T-helper 17 cell (primary cell): ENCODE data around the gene FADS3. TPM values are rescaled to one million over a fixed set of nuclear protein-coding genes. Genes with fewer than 3 reads are reported as not detected.

ENCODE experiments used
- ATAC-seq: fragments of 150-1000 bp; cut with Tn5 transposase; 2 replicates; pipeline ENCODE4 v1.10.0; 2021; ENCODE audit warnings: mild to moderate bottlenecking, moderate library complexity
- DNase-seq, 3 donors: peaks; one replicate each; pipeline versions ENCODE4 v3.0.0 to v3.0.0-alpha.2; 2020 to 2021
- H3K9me3 ChIP-seq: one replicate; pipeline ENCODE4 v1.7.0; 2013; ENCODE audit warnings: low read length, mild to moderate bottlenecking; ENCODE audit not compliant: control insufficient read depth, poor library complexity, severe bottlenecking
- H3K27ac Mint-ChIP-seq: one replicate; pipeline ENCODE4 v1.8.0; 2022; ENCODE audit warnings: mild to moderate bottlenecking, moderate library complexity, mixed read lengths
- H3K27me3 Mint-ChIP-seq: one replicate; pipeline ENCODE4 v1.8.0; 2022; ENCODE audit warnings: mixed read lengths
- H3K36me3 Mint-ChIP-seq: one replicate; pipeline ENCODE4 v1.8.0; 2022; ENCODE audit warnings: low read depth, mixed read lengths
- H3K4me1 Mint-ChIP-seq: one replicate; pipeline ENCODE4 v1.8.0; 2022; ENCODE audit warnings: mild to moderate bottlenecking, mixed read lengths
- H3K4me3 Mint-ChIP-seq: one replicate; pipeline ENCODE4 v1.8.0; 2022; ENCODE audit warnings: mild to moderate bottlenecking, moderate library complexity, mixed read lengths
- total RNA-seq, 4 donors: library from RNA in 2 of 4; stranded (reverse) in 2 of 4; gene quantifications; one replicate each; pipeline ENCODE4 v1.2.3 and lab custom pipeline; 2022 to 2026

Gene FADS3
- total RNA-seq, 2 donors from 2014 or later = 8.5 to 14.5 TPM

GRCh38 chr11:61900251-61900650 is 8.9 kb upstream of the FADS3 start:
- H3K4me3 Mint-ChIP-seq = no peak overlapping the region
- peaks cover 5% of the 10 kb centered on the region for H3K4me1 Mint-ChIP-seq
- H3K27me3 Mint-ChIP-seq = peaks cover 13% of the 10 kb centered on the region
- ATAC-seq (no peak), DNase-seq (no peak)
- no peaks in the 10 kb centered on the region for H3K36me3 Mint-ChIP-seq
- H3K9me3 ChIP-seq = no peaks in the 10 kb centered on the region
- H3K27ac Mint-ChIP-seq = no peak overlapping the region

DNA sequence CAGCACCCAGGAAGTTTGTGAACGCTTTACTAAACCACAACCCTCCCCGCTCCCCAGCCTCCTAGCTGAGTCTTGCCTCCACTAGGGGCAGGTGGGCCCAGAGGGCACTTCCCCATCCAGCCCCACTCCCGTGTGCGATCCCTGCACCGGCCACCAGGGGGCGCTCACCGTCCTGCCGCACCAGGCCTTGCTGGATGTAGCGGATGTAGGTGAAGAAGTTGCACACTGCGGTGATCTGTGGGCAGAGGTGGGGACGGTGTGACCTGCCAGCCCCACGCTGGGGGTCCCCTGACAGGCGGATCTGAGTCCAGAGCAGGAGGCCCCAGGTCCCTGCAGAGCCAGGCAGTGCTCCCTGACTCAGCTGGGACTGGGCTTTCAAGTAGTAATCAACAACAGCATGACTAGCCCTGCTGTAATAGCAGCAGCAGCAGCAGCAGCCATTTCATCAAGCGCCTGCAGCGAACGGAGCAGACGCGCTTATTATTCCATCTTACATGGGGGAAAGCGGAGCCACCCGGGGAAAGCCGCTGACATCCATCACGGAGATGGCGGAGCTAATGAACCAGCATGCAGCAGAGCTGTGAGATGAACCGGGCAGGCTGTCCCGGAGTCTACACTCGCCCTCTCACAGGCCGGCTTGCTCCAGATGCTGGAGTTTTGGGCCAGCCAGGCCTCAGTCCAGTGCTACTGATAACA is 7.9 kb upstream of the FADS3 start:
- peaks cover 13% of the 10 kb centered on the region for H3K27me3 Mint-ChIP-seq
- DNase-seq = peak; percentile 85 to 96 (median 85)
- peak; percentile 97 for ATAC-seq
- no peaks in the 10 kb centered on the region for H3K36me3 Mint-ChIP-seq
- peak overlapping the region; percentile 68 for H3K27ac Mint-ChIP-seq
- no peaks in the 10 kb centered on the region for H3K9me3 ChIP-seq
- H3K4me3 Mint-ChIP-seq = peak overlapping the region; percentile 63
- peaks cover 5% of the 10 kb centered on the region for H3K4me1 Mint-ChIP-seq

DNA sequence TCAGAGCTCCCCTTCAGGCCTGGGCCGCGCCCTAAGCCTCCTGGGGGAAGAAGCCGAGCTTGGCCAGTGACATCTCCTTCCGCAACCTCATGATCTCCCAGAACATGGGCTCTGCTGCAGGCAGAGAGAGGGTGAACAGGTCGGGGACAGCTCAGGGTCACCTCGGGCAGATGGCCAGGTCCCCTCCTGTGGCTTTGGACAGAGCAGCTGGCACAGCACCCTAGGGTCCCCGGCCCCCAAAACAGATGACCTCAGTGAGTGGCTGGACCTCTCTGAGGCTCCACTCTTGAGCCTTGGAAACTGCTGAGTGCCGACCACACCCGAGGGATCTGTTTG is 6.9 kb upstream of the FADS3 start:
- Mint-ChIP-seq H3K27me3 (peaks cover 5% of the 10 kb centered on the region), H3K27ac (peak overlapping the region; percentile 68), H3K36me3 (no peaks in the 10 kb centered on the region), H3K4me3 (no peak overlapping the region), H3K4me1 (peaks cover 5% of the 10 kb centered on the region)
- DNase-seq (no peak), ATAC-seq (no peak)
- H3K9me3 ChIP-seq = no peaks in the 10 kb centered on the region

DNA sequence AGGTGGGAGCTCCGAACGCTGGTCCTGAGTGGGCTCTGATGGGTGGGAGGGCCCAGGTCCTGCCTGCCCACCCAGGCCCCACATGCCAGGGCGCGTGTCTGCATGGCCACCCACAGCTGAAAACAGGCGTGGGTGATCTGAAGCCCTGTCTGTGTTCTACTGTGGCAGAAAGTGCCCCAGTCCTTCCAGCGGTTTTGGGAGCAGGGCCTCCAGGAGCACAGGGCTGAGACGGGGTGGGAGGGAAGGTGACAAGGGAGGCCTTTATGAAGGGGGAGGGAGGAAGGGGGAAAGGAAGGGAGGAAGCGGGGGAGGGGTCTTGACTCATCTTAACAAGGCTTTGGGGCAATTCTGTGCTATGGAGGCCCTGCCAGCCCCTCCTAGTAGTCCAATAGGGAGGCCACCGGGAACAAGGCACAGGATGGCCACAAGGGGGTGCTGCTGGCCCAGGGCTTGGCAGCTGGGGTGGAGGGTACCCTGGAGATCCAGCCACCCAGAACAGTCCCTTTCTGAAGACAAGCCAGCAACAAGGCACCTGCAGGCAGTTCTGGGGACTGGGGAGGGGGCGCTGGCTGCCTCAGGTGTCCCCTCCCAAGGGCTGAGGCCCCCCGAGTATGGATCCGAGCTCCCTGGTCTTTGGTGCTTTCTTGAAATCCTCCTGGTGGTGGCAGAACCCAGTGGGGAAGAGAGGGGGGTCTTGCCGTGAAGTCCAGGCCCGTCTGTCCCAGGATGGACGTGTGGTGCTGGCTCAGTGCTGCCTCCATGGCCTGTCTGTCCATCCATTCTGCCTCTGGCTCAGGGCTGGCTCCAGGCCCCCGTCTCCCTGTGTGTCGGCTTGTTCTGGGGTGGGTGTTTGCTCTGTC is 6.3 kb upstream of the FADS3 start:
- peaks cover 5% of the 10 kb centered on the region for H3K4me1 Mint-ChIP-seq
- peak overlapping the region; percentile 68 for H3K27ac Mint-ChIP-seq
- DNase-seq (peak; percentile 57 to 77 (median 58)), ATAC-seq (peak; percentile 65)
- H3K4me3 Mint-ChIP-seq = no peak overlapping the region
- no peaks in the 10 kb centered on the region for H3K36me3 Mint-ChIP-seq
- H3K9me3 ChIP-seq = no peaks in the 10 kb centered on the region
- no peaks in the 10 kb centered on the region for H3K27me3 Mint-ChIP-seq

DNA sequence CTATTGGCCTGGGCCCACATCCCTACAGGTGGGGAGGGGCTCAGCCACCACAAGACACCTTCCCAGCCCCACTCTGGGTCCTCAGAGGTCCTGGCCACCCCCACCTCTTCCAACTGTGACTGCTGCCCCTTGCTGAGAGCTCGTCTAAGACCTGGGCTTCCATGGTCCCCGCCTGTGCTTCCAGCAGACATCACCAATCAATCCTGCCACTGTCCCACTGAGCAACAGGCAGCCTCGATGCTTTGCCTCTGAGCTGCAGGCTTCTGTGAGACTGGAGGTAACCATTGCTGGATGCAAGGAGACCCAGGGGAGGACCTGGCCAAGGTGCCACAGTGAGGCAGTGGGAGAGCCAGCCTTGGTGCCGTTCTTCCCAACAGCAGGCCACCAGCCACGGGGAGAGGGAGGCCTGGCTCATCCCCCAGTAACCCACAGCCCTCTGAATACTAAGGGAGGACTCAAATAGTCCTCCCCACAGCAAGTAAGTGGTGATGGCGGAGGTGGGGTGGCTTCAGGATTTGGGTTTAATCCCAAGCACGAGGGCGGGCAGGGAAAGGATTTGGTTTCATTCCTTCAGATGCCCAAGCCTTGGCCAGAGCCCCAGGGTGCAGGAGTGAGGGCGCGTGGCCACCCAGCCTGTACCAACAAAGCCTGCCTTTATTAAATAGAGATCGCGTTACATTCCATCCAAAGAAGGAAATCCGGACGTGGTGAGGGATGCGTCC is 5.5 kb upstream of the FADS3 start:
- no peaks in the 10 kb centered on the region for H3K9me3 ChIP-seq
- Mint-ChIP-seq H3K36me3 (no peaks in the 10 kb centered on the region), H3K27me3 (no peaks in the 10 kb centered on the region), H3K4me1 (peaks cover 5% of the 10 kb centered on the region), H3K4me3 (no peak overlapping the region), H3K27ac (no peak overlapping the region)
- DNase-seq (no peak), ATAC-seq (no peak)

DNA sequence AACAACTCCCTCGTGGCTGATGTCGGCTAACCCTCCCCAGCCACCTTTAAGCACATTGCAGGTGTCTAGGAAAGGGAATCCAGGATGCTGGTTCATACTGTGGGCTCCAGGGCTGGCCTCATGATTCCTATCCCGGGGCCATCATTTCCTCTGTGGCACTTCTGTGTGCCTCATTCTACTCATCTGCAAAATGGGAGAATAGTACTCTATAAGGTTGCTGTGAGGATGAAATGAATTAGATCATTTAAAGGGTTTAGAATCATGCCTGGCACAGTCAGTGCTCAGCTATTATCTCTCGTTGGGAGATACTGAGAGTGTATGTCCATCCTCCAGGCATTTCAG is 4.3 kb upstream of the FADS3 start:
- DNase-seq (no peak), ATAC-seq (no peak)
- H3K4me1 Mint-ChIP-seq = peaks cover 7% of the 10 kb centered on the region
- H3K4me3 Mint-ChIP-seq = no peak overlapping the region
- H3K27ac Mint-ChIP-seq = no peak overlapping the region
- no peaks in the 10 kb centered on the region for H3K9me3 ChIP-seq
- no peaks in the 10 kb centered on the region for H3K36me3 Mint-ChIP-seq
- H3K27me3 Mint-ChIP-seq = no peaks in the 10 kb centered on the region

GRCh38 chr11:61895046-61895717 is 3.8 kb upstream of the FADS3 start:
- peak overlapping the region; percentile 19 for H3K27ac Mint-ChIP-seq
- H3K36me3 Mint-ChIP-seq = no peaks in the 10 kb centered on the region
- no peak overlapping the region for H3K4me3 Mint-ChIP-seq
- peaks cover 7% of the 10 kb centered on the region for H3K4me1 Mint-ChIP-seq
- DNase-seq (no peak), ATAC-seq (no peak)
- H3K27me3 Mint-ChIP-seq = no peaks in the 10 kb centered on the region
- no peaks in the 10 kb centered on the region for H3K9me3 ChIP-seq

DNA sequence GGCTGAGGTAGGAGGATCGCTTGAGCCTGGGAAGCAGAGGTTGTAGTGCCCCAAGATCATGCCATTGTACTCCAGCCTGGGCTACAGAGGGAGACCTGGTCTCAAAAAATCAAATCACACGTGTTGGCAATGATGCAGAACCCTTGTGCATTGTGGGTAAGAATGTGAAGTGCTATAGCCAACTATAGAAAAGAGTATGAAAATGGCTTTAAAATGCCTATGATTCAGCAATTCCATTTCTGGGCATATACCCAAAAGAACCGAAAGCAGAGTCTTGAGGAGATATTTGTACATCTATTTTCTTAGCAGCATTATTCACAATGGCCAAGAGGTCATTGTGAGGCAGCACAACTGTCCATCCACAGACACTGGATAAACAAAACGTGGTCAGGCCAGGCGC is 2.6 kb upstream of the FADS3 start:
- no peaks in the 10 kb centered on the region for H3K27me3 Mint-ChIP-seq
- DNase-seq (no peak), ATAC-seq (no peak)
- H3K27ac Mint-ChIP-seq = no peak overlapping the region
- no peak overlapping the region for H3K4me3 Mint-ChIP-seq
- no peaks in the 10 kb centered on the region for H3K9me3 ChIP-seq
- H3K4me1 Mint-ChIP-seq = peaks cover 2% of the 10 kb centered on the region
- H3K36me3 Mint-ChIP-seq = no peaks in the 10 kb centered on the region

GRCh38 chr11:61892085-61892370 is 683 bp upstream of the FADS3 start:
- H3K27me3 Mint-ChIP-seq = no peaks in the 10 kb centered on the region
- H3K9me3 ChIP-seq = no peaks in the 10 kb centered on the region
- H3K27ac Mint-ChIP-seq = peak overlapping the region; percentile 47
- peak overlapping the region; percentile 72 for H3K4me3 Mint-ChIP-seq
- no peaks in the 10 kb centered on the region for H3K36me3 Mint-ChIP-seq
- peaks cover 4% of the 10 kb centered on the region for H3K4me1 Mint-ChIP-seq
- ATAC-seq (peak; percentile 80), DNase-seq (no peak)

- Mint-ChIP-seq H3K27me3 (no peaks in the 10 kb centered on the region), H3K4me3 (peak overlapping the region; percentile 92), H3K27ac (no peak overlapping the region), H3K4me1 (peaks cover 4% of the 10 kb centered on the region), H3K36me3 (no peaks in the 10 kb centered on the region)
- peak; percentile 35 for ATAC-seq
- H3K9me3 ChIP-seq = no peaks in the 10 kb centered on the region
- DNase-seq = peak in 1 of 3 donors; percentile 25
These were observed 615 bp downstream of the FADS3 start for GRCh38 chr11:61890529-61891330.

DNA sequence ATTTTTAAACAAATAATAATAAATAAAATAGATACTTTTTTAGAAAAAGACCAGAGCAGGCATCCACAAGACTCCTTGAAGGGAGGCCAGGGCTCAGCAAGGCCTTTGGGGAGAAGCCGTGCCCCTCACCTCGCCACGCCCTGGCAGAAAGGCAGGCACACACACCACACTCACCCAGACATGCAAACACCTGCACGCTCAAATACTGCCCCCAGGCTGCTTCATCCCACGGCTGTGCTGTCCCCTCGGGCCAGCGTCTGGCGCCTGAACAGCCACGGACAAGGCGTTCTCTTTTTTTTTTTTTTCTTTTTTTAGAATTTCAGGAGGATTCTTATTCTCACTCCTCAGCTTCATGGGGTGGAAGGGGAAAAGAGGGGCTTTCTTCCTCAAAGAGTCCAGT is 1.5 kb downstream of the FADS3 start:
- H3K36me3 Mint-ChIP-seq = no peaks in the 10 kb centered on the region
- H3K27ac Mint-ChIP-seq = no peak overlapping the region
- DNase-seq = no peak
- peaks cover 4% of the 10 kb centered on the region for H3K4me1 Mint-ChIP-seq
- H3K4me3 Mint-ChIP-seq = peak overlapping the region; percentile 31
- H3K9me3 ChIP-seq = no peaks in the 10 kb centered on the region
- no peaks in the 10 kb centered on the region for H3K27me3 Mint-ChIP-seq
- no peak for ATAC-seq

- H3K4me1 Mint-ChIP-seq = peaks cover 4% of the 10 kb centered on the region
- ATAC-seq (no peak), DNase-seq (no peak)
- no peaks in the 10 kb centered on the region for H3K36me3 Mint-ChIP-seq
- H3K4me3 Mint-ChIP-seq = no peak overlapping the region
- H3K27ac Mint-ChIP-seq = no peak overlapping the region
- H3K27me3 Mint-ChIP-seq = no peaks in the 10 kb centered on the region
- H3K9me3 ChIP-seq = no peaks in the 10 kb centered on the region
These were observed 2.8 kb downstream of the FADS3 start for GRCh38 chr11:61888590-61888989.
